IMR-90 (cell line): ENCODE data around the gene TMSB10. TPM values are rescaled to one million over a fixed set of nuclear protein-coding genes. Genes with fewer than 3 reads are reported as not detected.
A peak's percentile ranks its signal among the peaks of the same experiment; 100 is the strongest.

Experiments
- ATAC-seq: fragments of 200-7000 bp; cut with Tn5 transposase; 2 replicates; pipeline ENCODE4 v1.9.1; 2020; ENCODE audit warnings: low read depth, mild to moderate bottlenecking, moderate library complexity
- BruUV-seq: library from RNA; stranded (reverse); fragments of 400-500 nt; replicated peaks from 2 replicates; lab custom pipeline; 2021; lab: Mats Ljungman, UMichigan
- CTCF ChIA-PET: fragments of 300-600 bp; formaldehyde crosslinking; extraction: SDS; loops from one replicate; lab custom pipeline; 2021; ENCODE audit warnings: antibody characterized with exemption; lab: Yijun Ruan, JAX
- POLR2A ChIA-PET: fragments of 300-600 bp; sonication (Branson Sonifier 250); formaldehyde crosslinking; loops from one replicate; lab custom pipeline; 2022; ENCODE audit warnings: antibody characterized with exemption; ENCODE audit not compliant: unreplicated experiment; lab: Charles Lee
- DNase-seq: peaks from one replicate; pipeline ENCODE4 v3.0.0; 2013
- H2AFZ ChIP-seq: replicated peaks from 2 replicates; pipeline ENCODE3; 2013; ENCODE audit warnings: low read length, mild to moderate bottlenecking; ENCODE audit not compliant: poor library complexity
- H2AK5ac ChIP-seq: 2 replicates; pipeline ENCODE4 v1.6.1; 2013; ENCODE audit warnings: low read depth, low read length, inconsistent platforms
- H2AK9ac ChIP-seq: replicated peaks from 2 replicates; pipeline ENCODE3; 2013; ENCODE audit warnings: mild to moderate bottlenecking, low read depth, low read length, moderate library complexity; ENCODE audit not compliant: poor library complexity
- H2BK120ac ChIP-seq: 2 replicates; pipeline ENCODE4 v1.6.1; 2013; ENCODE audit warnings: low read depth, low read length, inconsistent platforms
- H2BK15ac ChIP-seq: 3 replicates; pipeline ENCODE4 v1.6.1; 2013; ENCODE audit warnings: low read depth, low read length, inconsistent platforms
- H2BK20ac ChIP-seq: 2 replicates; pipeline ENCODE4 v1.6.1; 2013; ENCODE audit warnings: low read depth, mild to moderate bottlenecking, inconsistent platforms, low read length, moderate library complexity
- H2BK5ac ChIP-seq: 2 replicates; pipeline ENCODE4 v1.6.1; 2013; ENCODE audit warnings: mild to moderate bottlenecking, low read depth, low read length, inconsistent platforms; ENCODE audit not compliant: poor library complexity, severe bottlenecking
- H3K14ac ChIP-seq: replicated peaks from 2 replicates; pipeline ENCODE4 v1.6.1; 2013; ENCODE audit warnings: low read depth, low read length, inconsistent platforms
- H3K18ac ChIP-seq: 2 replicates; pipeline ENCODE4 v1.6.1; 2013; ENCODE audit warnings: low read depth, low read length, control low read depth
- H3K23ac ChIP-seq: 2 replicates; pipeline ENCODE4 v1.6.1; 2013; ENCODE audit warnings: low read depth, low read length, inconsistent platforms
- H3K27ac ChIP-seq: 2 replicates; pipeline ENCODE4 v1.5.1; 2013; ENCODE audit warnings: mild to moderate bottlenecking, control low read depth, low read length; ENCODE audit not compliant: insufficient read depth
- H3K27me3 ChIP-seq: 2 replicates; pipeline ENCODE4 v1.6.1; 2013; ENCODE audit warnings: low read length; ENCODE audit not compliant: control insufficient read depth, insufficient read depth
- H3K36me3 ChIP-seq: 2 replicates; pipeline ENCODE4 v1.6.1; 2013; ENCODE audit warnings: low read length, mixed read lengths; ENCODE audit not compliant: control insufficient read depth, insufficient read depth
- H3K4ac ChIP-seq: 2 replicates; pipeline ENCODE4 v1.6.1; 2013; ENCODE audit warnings: low read depth, low read length, inconsistent platforms
- H3K4me1 ChIP-seq: 2 replicates; pipeline ENCODE4 v1.6.1; 2013; ENCODE audit warnings: low read length, mixed read lengths; ENCODE audit not compliant: control insufficient read depth, insufficient read depth
- H3K4me2 ChIP-seq: 2 replicates; pipeline ENCODE4 v1.6.1; 2013; ENCODE audit warnings: low read depth, mild to moderate bottlenecking, control low read depth, low read length, moderate library complexity
- H3K4me3 ChIP-seq: 2 replicates; pipeline ENCODE4 v1.5.1; 2013; ENCODE audit warnings: low read depth, mild to moderate bottlenecking, control low read depth, low read length, moderate library complexity; ENCODE audit not compliant: insufficient read depth
- H3K56ac ChIP-seq: 2 replicates; pipeline ENCODE4 v1.6.1; 2013; ENCODE audit warnings: low read length, inconsistent platforms; ENCODE audit not compliant: insufficient read depth; ENCODE audit errors: extremely low read depth
- H3K79me1 ChIP-seq, 2 experiments: 2 replicates each; pipeline ENCODE4 v1.6.1; 2013; ENCODE audit warnings: low read length in 2 of 2, inconsistent platforms in 1 of 2, low read depth in 1 of 2
- H3K9ac ChIP-seq: 2 replicates; pipeline ENCODE4 v1.6.1; 2013; ENCODE audit warnings: low read depth, low read length, control low read depth
- H3K9me1 ChIP-seq: 2 replicates; pipeline ENCODE4 v1.6.1; 2013; ENCODE audit warnings: low read length, inconsistent platforms; ENCODE audit not compliant: insufficient read depth
- H3K9me3 ChIP-seq: 2 replicates; pipeline ENCODE4 v1.6.1; 2013; ENCODE audit warnings: low read length; ENCODE audit not compliant: control insufficient read depth, insufficient read depth
- H4K20me1 ChIP-seq: 2 replicates; pipeline ENCODE4 v1.6.1; 2013; ENCODE audit warnings: low read length, inconsistent platforms; ENCODE audit not compliant: insufficient read depth
- H4K5ac ChIP-seq: 2 replicates; pipeline ENCODE4 v1.6.1; 2013; ENCODE audit warnings: mild to moderate bottlenecking, low read depth, low read length, control low read depth
- H4K8ac ChIP-seq, 2 experiments: 2 replicates each; pipeline ENCODE4 v1.6.1; 2013; ENCODE audit warnings: low read depth in 2 of 2, low read length in 2 of 2, control low read depth in 1 of 2, inconsistent platforms in 1 of 2
- H4K91ac ChIP-seq: 2 replicates; pipeline ENCODE4 v1.6.1; 2013; ENCODE audit warnings: low read depth, low read length, inconsistent platforms; ENCODE audit not compliant: insufficient read depth
- BHLHE40 ChIP-seq: fragments of 150-350 bp; IDR thresholded peaks from 2 replicates; pipeline ENCODE4 v1.6.1; 2016; ENCODE audit warnings: mild to moderate bottlenecking, low read depth, low read length
- CEBPB ChIP-seq: IDR thresholded peaks from 2 replicates; pipeline ENCODE4 v1.6.1; 2012; ENCODE audit warnings: low read depth, low read length, improper control_type of control experiment
- CHD1 ChIP-seq: IDR thresholded peaks from 2 replicates; pipeline ENCODE4 v1.6.1; 2012; ENCODE audit warnings: low read depth, low read length, improper control_type of control experiment
- CTCF ChIP-seq: conservative IDR thresholded peaks from 2 replicates; pipeline ENCODE4 v1.5.1; 2012; ENCODE audit warnings: mild to moderate bottlenecking, low read depth, low read length, improper control_type of control experiment
- MAFK ChIP-seq: IDR thresholded peaks from 2 replicates; pipeline ENCODE4 v1.6.1; 2012; ENCODE audit warnings: low read depth, low read length, improper control_type of control experiment
- MAZ ChIP-seq: IDR thresholded peaks from 2 replicates; pipeline ENCODE4 v1.6.1; 2012; ENCODE audit warnings: low read depth, mild to moderate bottlenecking, low read length, improper control_type of control experiment, moderate library complexity, borderline replicate concordance
- MXI1 ChIP-seq: IDR thresholded peaks from 2 replicates; pipeline ENCODE4 v1.6.1; 2012; ENCODE audit warnings: low read depth, mild to moderate bottlenecking, low read length, moderate library complexity, borderline replicate concordance
- NFE2L2 ChIP-seq: fragments of 150-350 bp; IDR thresholded peaks from 2 replicates; pipeline ENCODE4 v1.6.1; 2016; ENCODE audit warnings: low read depth, mild to moderate bottlenecking, low read length
- POLR2A ChIP-seq: IDR thresholded peaks from 2 replicates; pipeline ENCODE4 v1.6.1; 2012; ENCODE audit warnings: mild to moderate bottlenecking, low read depth, low read length
- RAD21 ChIP-seq: IDR thresholded peaks from 2 replicates; pipeline ENCODE4 v1.6.1; 2012; ENCODE audit warnings: low read length, improper control_type of control experiment
- RCOR1 ChIP-seq: IDR thresholded peaks from 2 replicates; pipeline ENCODE4 v1.6.1; 2012; ENCODE audit warnings: mild to moderate bottlenecking, low read length, improper control_type of control experiment; ENCODE audit not compliant: insufficient replicate concordance
- RFX5 ChIP-seq: IDR thresholded peaks from 2 replicates; pipeline ENCODE4 v1.8.0; 2012; ENCODE audit warnings: low read depth, mild to moderate bottlenecking, low read length, moderate library complexity
- SMC3 ChIP-seq: fragments of 150-350 bp; IDR thresholded peaks from 2 replicates; pipeline ENCODE4 v1.6.1; 2016; ENCODE audit warnings: low read depth, mild to moderate bottlenecking, antibody characterized with exemption, low read length, moderate library complexity
- USF2 ChIP-seq: fragments of 150-350 bp; IDR thresholded peaks from 2 replicates; pipeline ENCODE4 v1.6.1; 2017; ENCODE audit warnings: mild to moderate bottlenecking, antibody characterized with exemption, low read length, low read depth
- whole genome bisulfite sequencing, 2 experiments: methylation state at CpG; one replicate each; pipeline versions ENCODE4 v1.1.5 to v1.1.7; 2013; ENCODE audit warnings: missing lambda C conversion rate in 2 of 2; ENCODE audit not compliant: insufficient read length in 1 of 2; ENCODE audit errors: extremely low coverage in 2 of 2; 5-methylcytosine and 5-hydroxymethylcytosine counted together
- dilution Hi-C: fragments of 300-500 bp; cut with HindIII; formaldehyde crosslinking; loops from one replicate; pipeline ENCODE4 v1.14.3; 2018; ENCODE audit warnings: low sequenced_read_pairs; ENCODE audit not compliant: unreplicated experiment
- in situ Hi-C: fragments of 300-500 bp; cut with MboI; formaldehyde crosslinking; loops from 3 replicates; pipeline ENCODE4 v1.14.3; 2019; ENCODE audit warnings: low sequenced_read_pairs, inconsistent platforms, mixed read lengths
- intact Hi-C: fragments of 100-400 bp; cut with micrococcal nuclease; formaldehyde crosslinking; loops from 2 replicates; pipeline ENCODE4 v1.10.0; 2022
- polyA plus RNA-seq, 3 experiments: library from polyadenylated mRNA; depleted of rRNA; stranded (reverse); fragments of >200 nt; gene quantifications; 2 replicates each; pipeline ENCODE4 v1.2.3, GENCODE V29; 2012; ENCODE audit warnings: low replicate concordance in 1 of 3
- total RNA-seq: library from RNA; depleted of rRNA; stranded (reverse); fragments of >200 nt; gene quantifications from 2 replicates; pipeline ENCODE4 v1.2.3, GENCODE V29; 2012

The TMSB10 gene
- total and polyA plus RNA-seq, 2 of the 4 experiments (the other 2 are of a cell fraction) = 3,620 to 5,527 TPM

- TF ChIP-seq RFX5 = no peak
- no peak for TF ChIP-seq RAD21
- TF ChIP-seq MAFK = no peak
- no peak for TF ChIP-seq RCOR1
- TF ChIP-seq CEBPB = no peak
- TF ChIP-seq MAZ = no peak
- TF ChIP-seq NFE2L2 = no peak
- TF ChIP-seq SMC3 = no peak
- TF ChIP-seq CTCF = no peak
- TF ChIP-seq MXI1 = no peak
- TF ChIP-seq BHLHE40 = no peak
- no peak; the same call in 1 of the 2 replicates for TF ChIP-seq POLR2A
- TF ChIP-seq USF2 = no peak
- TF ChIP-seq CHD1 = no peak
- Histone ChIP-seq H3K4me1 (peaks cover 13% of the 10 kb centered on the region), H3K18ac (peak overlapping the region; percentile 66), H3K4me3 (peak overlapping the region; percentile 91), H3K9ac (peak overlapping the region; percentile 84), H4K20me1 (no peaks in the 10 kb centered on the region), H3K79me1 (peaks cover 21 to 39% of the 10 kb centered on the region in 2 experiments; a peak in 3 of 4 replicates), H4K8ac (peak overlapping the region; percentile 46 to 82), H2BK20ac (no peak overlapping the region; the same call in 1 of the 2 replicates), H4K91ac (peak overlapping the region; percentile 62), H3K27me3 (no peaks in the 10 kb centered on the region), H3K4me2 (peak overlapping the region; percentile 89), H2AFZ (peak overlapping the region; percentile 95), H2BK5ac (peak overlapping the region; percentile 73), H2AK5ac (peak overlapping the region; percentile 35; the same call in 1 of the 2 replicates), H2BK15ac (peak overlapping the region; percentile 88; the same call in 2 of the 3 replicates), H3K14ac (peak overlapping the region; percentile 71), H3K9me3 (no peaks in the 10 kb centered on the region), H3K23ac (peak overlapping the region; percentile 84), H3K9me1 (peaks cover 10% of the 10 kb centered on the region; the same call in 1 of the 2 replicates), H3K4ac (peak overlapping the region; percentile 63), H3K56ac (peak overlapping the region; percentile 82; the same call in 1 of the 2 replicates), H2BK120ac (peak overlapping the region; percentile 68), H4K5ac (peak overlapping the region; percentile 56), H2AK9ac (peak overlapping the region; percentile 90), H3K36me3 (no peaks in the 10 kb centered on the region), H3K27ac (peak overlapping the region; percentile 78)
- dilution Hi-C loops = no loop called here
- ChIA-PET CTCF (no interaction called here), POLR2A (no interaction called here)
- ATAC-seq = no peak
- DNase-seq = no peak
- intact Hi-C loops = loop anchor here (2.0 kb wide), 1 partner anchor 250 kb away; no protein-coding TSS in a partner anchor
- WGBS, 2 experiments = 0% methylated on average over 5 of the region's 8 CpGs; no CpG with 5 or more reads in 1 of the 2 experiments
- no TSS peak for BruUV-seq
- in situ Hi-C loops = loop anchor here (5.0 kb wide), 1 partner anchor 388 kb away; no protein-coding TSS in a partner anchor
Observed at GRCh38 chr2:84880395-84880644, 25.1 kb upstream of the TMSB10 start.
